Endothelial cell (in vitro differentiated cells): ENCODE data around the gene TCP10L. TPM values are rescaled to one million over a fixed set of nuclear protein-coding genes. Genes with fewer than 3 reads are reported as not detected.

ENCODE experiments used
- DNase-seq: peaks from one replicate; pipeline ENCODE4 v3.0.0; 2021; ENCODE audit warnings: low spot score
- H3K27ac Mint-ChIP-seq: one replicate; pipeline ENCODE4 v1.8.0; 2021; ENCODE audit warnings: mixed read lengths, inconsistent platforms; ENCODE audit not compliant: unreplicated experiment
- H3K27me3 Mint-ChIP-seq: one replicate; pipeline ENCODE4 v1.8.0; 2021; ENCODE audit warnings: mild to moderate bottlenecking, moderate library complexity, mixed read lengths, inconsistent platforms; ENCODE audit not compliant: unreplicated experiment
- H3K36me3 Mint-ChIP-seq: one replicate; pipeline ENCODE4 v1.8.0; 2021; ENCODE audit warnings: mild to moderate bottlenecking, low read depth, mixed read lengths, inconsistent platforms; ENCODE audit not compliant: unreplicated experiment
- H3K4me1 Mint-ChIP-seq: one replicate; pipeline ENCODE4 v1.8.0; 2021; ENCODE audit warnings: mild to moderate bottlenecking, mixed read lengths, inconsistent platforms; ENCODE audit not compliant: unreplicated experiment
- H3K4me3 Mint-ChIP-seq: one replicate; pipeline ENCODE4 v1.8.0; 2021; ENCODE audit warnings: mild to moderate bottlenecking, mixed read lengths, inconsistent platforms; ENCODE audit not compliant: unreplicated experiment
- H3K9me3 Mint-ChIP-seq: one replicate; pipeline ENCODE4 v1.8.0; 2021; ENCODE audit warnings: mixed read lengths, inconsistent platforms; ENCODE audit not compliant: unreplicated experiment
- CTCF ChIP-seq: fragments of 200-600 bp; sonication (generic); IDR thresholded peaks from one replicate; pipeline ENCODE4 v1.5.0; 2021; ENCODE audit warnings: antibody characterized with exemption; ENCODE audit not compliant: unreplicated experiment
- total RNA-seq: library from RNA; stranded (reverse); fragmentation: NEBNext Ultra II Directional; extraction: Animal tissue kit (Norgen Biotek cat#: 25700); gene quantifications from one replicate; pipeline ENCODE4 v1.2.1, GENCODE V29; 2021; ENCODE audit not compliant: unreplicated experiment

Gene TCP10L
- total RNA-seq, 1 donor from 2014 or later, result 0.31 TPM

GRCh38 chr21:32604464-32604863 is 19.1 kb upstream of the TCP10L start:
- Mint-ChIP-seq H3K9me3 (no peaks in the 10 kb centered on the region), H3K4me1 (peaks cover 20% of the 10 kb centered on the region), H3K27ac (no peak overlapping the region), H3K4me3 (no peak overlapping the region), H3K36me3 (peaks cover 51% of the 10 kb centered on the region), H3K27me3 (peaks cover 2% of the 10 kb centered on the region)
- no peak for DNase-seq
- TF ChIP-seq CTCF, result no peak

DNA sequence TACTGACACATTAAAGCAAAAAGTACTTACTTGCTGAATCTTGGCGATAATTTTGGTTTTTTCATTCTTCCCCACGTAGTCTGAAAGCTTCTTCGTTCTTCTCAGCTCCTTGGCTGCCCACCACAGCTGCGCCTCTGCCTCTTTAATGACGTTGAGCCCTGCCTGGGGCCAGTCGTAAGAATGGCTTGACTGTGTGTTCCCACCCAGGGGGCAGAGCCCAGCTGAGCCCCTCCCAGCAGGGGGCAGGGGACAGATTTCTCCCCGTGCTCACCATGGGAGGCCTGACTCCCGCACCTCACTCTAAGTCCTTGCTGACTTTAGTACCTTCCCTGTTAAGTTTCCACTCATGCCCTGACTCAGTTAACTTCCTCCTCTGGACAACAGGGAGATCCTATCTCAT is 17.8 kb upstream of the TCP10L start:
- Mint-ChIP-seq H3K4me1 (peaks cover 15% of the 10 kb centered on the region), H3K36me3 (peaks cover 51% of the 10 kb centered on the region), H3K27me3 (peaks cover 2% of the 10 kb centered on the region), H3K9me3 (no peaks in the 10 kb centered on the region), H3K4me3 (no peak overlapping the region), H3K27ac (no peak overlapping the region)
- no peak for TF ChIP-seq CTCF
- DNase-seq, result no peak

DNA sequence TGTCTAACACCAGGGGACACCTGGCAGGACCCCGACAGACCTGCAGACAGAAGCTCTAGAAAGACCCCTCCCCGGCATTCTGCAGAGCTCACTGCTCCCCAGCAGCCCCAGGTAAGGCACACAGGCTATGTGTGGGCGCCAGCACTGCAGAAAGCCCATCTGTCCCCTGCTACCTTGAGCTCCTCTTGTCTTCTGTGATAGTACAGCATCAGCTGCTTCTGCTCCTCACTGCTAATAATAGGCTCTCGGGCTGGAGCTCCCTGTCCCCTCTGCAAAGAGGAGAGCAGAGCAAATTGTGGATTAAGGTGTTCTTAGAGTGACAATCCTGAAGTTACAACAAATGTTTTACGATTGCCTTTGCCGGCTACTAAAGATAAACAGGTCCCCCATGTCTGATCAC is 16.8 kb upstream of the TCP10L start:
- Mint-ChIP-seq H3K9me3 (no peaks in the 10 kb centered on the region), H3K36me3 (peaks cover 45% of the 10 kb centered on the region), H3K27ac (no peak overlapping the region), H3K27me3 (peaks cover 2% of the 10 kb centered on the region), H3K4me3 (no peak overlapping the region), H3K4me1 (peaks cover 11% of the 10 kb centered on the region)
- TF ChIP-seq CTCF, result no peak
- no peak for DNase-seq

DNA sequence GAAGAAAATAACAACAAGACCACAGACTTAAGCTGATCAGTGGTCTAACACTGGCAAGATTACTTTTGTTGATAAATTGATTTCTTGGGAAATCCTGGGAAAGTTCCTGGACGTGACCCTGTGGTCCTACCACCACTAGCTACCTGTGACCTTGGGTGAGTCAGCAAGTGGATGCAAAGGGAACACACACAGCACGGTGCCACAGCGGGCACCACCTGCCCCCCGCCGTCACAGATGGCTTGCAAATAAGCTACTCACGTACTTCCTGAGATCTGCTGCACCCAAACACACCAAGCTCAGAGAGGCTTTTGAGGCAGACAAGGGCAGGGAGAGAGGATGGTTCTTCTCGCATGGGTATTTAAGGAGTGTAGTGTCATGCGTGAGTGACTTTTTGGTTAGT is 14.2 kb upstream of the TCP10L start:
- no peaks in the 10 kb centered on the region for H3K9me3 Mint-ChIP-seq
- no peak overlapping the region for H3K4me3 Mint-ChIP-seq
- H3K4me1 Mint-ChIP-seq, result peaks cover 3% of the 10 kb centered on the region
- H3K36me3 Mint-ChIP-seq, result peaks cover 35% of the 10 kb centered on the region
- TF ChIP-seq CTCF, result no peak
- peaks cover 2% of the 10 kb centered on the region for H3K27me3 Mint-ChIP-seq
- no peak overlapping the region for H3K27ac Mint-ChIP-seq
- DNase-seq, result no peak

DNA sequence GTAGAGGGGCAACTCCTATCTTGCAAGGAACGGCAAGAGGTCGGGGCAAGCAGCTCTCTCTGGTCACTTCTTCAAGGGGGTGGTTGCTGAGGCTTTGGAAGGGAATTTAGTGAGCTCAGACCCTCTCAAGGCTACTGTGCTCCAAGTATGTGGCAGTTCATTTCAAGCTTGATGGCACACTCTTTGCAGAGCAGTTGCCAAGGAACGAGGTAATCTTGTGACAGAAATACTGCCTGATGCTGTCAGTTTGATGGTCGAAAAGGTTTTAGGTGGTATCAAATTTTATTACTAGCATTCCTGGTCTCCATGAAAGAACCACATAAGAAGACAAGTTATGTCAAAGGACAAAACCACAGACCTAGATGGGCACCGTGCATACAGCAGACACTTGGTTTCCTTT is 13.8 kb upstream of the TCP10L start:
- H3K4me1 Mint-ChIP-seq, result no peaks in the 10 kb centered on the region
- no peak overlapping the region for H3K27ac Mint-ChIP-seq
- TF ChIP-seq CTCF, result no peak
- peaks cover 2% of the 10 kb centered on the region for H3K27me3 Mint-ChIP-seq
- H3K4me3 Mint-ChIP-seq, result no peak overlapping the region
- H3K9me3 Mint-ChIP-seq, result no peaks in the 10 kb centered on the region
- peaks cover 31% of the 10 kb centered on the region for H3K36me3 Mint-ChIP-seq
- no peak for DNase-seq
